T-helper 17 cell (primary cell): ENCODE data around the gene IL22. TPM values are rescaled to one million over a fixed set of nuclear protein-coding genes. Genes with fewer than 3 reads are reported as not detected.

Experiments used
- ATAC-seq: fragments of 150-1000 bp; cut with Tn5 transposase; 2 replicates; pipeline ENCODE4 v1.10.0; 2021; ENCODE audit warnings: mild to moderate bottlenecking, moderate library complexity
- DNase-seq, 3 donors: peaks; one replicate each; pipeline versions ENCODE4 v3.0.0 to v3.0.0-alpha.2; 2020 to 2021
- H3K9me3 ChIP-seq: one replicate; pipeline ENCODE4 v1.7.0; 2013; ENCODE audit warnings: low read length, mild to moderate bottlenecking; ENCODE audit not compliant: control insufficient read depth, poor library complexity, severe bottlenecking
- H3K27ac Mint-ChIP-seq: one replicate; pipeline ENCODE4 v1.8.0; 2022; ENCODE audit warnings: mild to moderate bottlenecking, moderate library complexity, mixed read lengths
- H3K27me3 Mint-ChIP-seq: one replicate; pipeline ENCODE4 v1.8.0; 2022; ENCODE audit warnings: mixed read lengths
- H3K36me3 Mint-ChIP-seq: one replicate; pipeline ENCODE4 v1.8.0; 2022; ENCODE audit warnings: low read depth, mixed read lengths
- H3K4me1 Mint-ChIP-seq: one replicate; pipeline ENCODE4 v1.8.0; 2022; ENCODE audit warnings: mild to moderate bottlenecking, mixed read lengths
- H3K4me3 Mint-ChIP-seq: one replicate; pipeline ENCODE4 v1.8.0; 2022; ENCODE audit warnings: mild to moderate bottlenecking, moderate library complexity, mixed read lengths
- total RNA-seq, 4 donors: library from RNA in 2 of 4; stranded (reverse) in 2 of 4; gene quantifications; one replicate each; pipeline ENCODE4 v1.2.3 and lab custom pipeline; 2022 to 2026

The IL22 gene
- total RNA-seq, 2 donors from 2014 or later, result 0.50 to 5.6 TPM

- H3K4me1 Mint-ChIP-seq, result peaks cover 44% of the 10 kb centered on the region
- H3K27me3 Mint-ChIP-seq, result no peaks in the 10 kb centered on the region
- H3K4me3 Mint-ChIP-seq, result peak overlapping the region; percentile 92
- peak overlapping the region; percentile 93 for H3K27ac Mint-ChIP-seq
- H3K36me3 Mint-ChIP-seq, result peaks cover 2% of the 10 kb centered on the region
- H3K9me3 ChIP-seq, result no peaks in the 10 kb centered on the region
- DNase-seq, result no peak
- ATAC-seq, result no peak
Observed at GRCh38 chr12:68235576-68235975, 17.8 kb downstream of the IL22 start.

DNA sequence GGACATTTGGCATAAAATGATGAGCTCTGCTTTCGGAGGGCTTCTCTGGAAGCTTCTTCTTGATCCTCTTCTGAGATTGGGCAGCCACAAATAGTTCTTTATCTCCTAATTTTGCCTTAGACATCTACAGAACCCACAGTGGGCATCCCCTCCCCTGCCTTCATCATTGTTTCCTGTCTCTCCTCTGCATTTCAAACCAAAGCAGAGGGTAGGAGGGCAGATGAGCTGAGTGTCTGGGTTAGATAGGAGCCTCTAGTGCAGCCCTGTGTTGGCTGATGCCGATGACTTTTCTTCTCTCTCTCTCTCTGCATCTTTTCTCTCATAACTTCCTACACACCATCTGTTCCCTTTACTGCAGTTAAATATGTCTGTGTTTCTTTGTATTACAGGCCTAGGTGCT, 19.3 kb downstream of the IL22 start:
- ATAC-seq, result peak; percentile 80
- H3K27ac Mint-ChIP-seq, result peak overlapping the region; percentile 81

DNA sequence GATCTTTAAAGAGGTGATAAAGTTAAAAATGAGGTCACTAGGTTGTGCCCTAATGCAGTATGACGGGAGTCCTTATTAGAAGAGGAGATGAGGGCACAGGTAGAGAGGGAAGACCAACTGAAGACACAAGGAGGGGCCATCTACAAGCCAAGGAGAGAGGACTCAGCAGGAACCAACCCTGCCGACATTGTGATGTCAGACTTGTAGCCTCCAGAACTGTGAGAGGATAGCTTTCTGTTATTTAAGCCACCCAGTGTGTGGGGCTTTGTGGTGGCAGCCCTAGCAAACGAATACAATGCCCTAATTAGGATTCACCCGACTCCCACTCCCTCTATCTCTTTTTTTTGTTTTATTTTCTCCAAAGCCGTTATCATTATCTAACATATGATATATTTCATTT, 19.9 kb downstream of the IL22 start:
- DNase-seq, result no peak
- no peak for ATAC-seq
- H3K9me3 ChIP-seq, result no peaks in the 10 kb centered on the region
- peaks cover 4% of the 10 kb centered on the region for H3K36me3 Mint-ChIP-seq
- peaks cover 40% of the 10 kb centered on the region for H3K4me1 Mint-ChIP-seq
- H3K4me3 Mint-ChIP-seq, result no peak overlapping the region
- peak overlapping the region; percentile 81 for H3K27ac Mint-ChIP-seq
- no peaks in the 10 kb centered on the region for H3K27me3 Mint-ChIP-seq

More for the DNA sequence above, 19.3 kb downstream of the IL22 start:
- H3K9me3 ChIP-seq, result no peaks in the 10 kb centered on the region
- Mint-ChIP-seq H3K4me3 (no peak overlapping the region), H3K36me3 (peaks cover 4% of the 10 kb centered on the region), H3K4me1 (peaks cover 40% of the 10 kb centered on the region), H3K27me3 (no peaks in the 10 kb centered on the region)
- no peak for DNase-seq

DNA sequence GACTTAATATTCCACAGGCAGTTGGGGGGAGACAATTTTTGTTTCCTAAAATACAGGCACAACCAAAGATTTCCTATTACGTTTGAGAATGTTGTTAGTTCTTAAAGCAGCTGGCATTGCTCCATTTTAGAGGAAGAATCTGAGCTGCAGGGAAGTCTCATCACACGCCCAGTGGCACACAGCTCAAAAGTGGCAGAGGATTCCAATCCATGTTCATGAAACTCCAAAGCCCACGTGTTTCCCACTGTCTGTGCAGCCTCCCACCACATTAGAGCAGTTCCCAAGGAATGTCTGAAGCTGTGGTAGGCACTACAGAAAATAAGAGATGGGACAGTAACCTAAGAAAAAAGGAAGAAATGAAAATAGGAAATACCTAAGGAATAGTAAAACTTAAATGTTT, 21.7 kb downstream of the IL22 start:
- peaks cover 30% of the 10 kb centered on the region for H3K4me1 Mint-ChIP-seq
- peaks cover 4% of the 10 kb centered on the region for H3K36me3 Mint-ChIP-seq
- H3K4me3 Mint-ChIP-seq, result no peak overlapping the region
- ATAC-seq (no peak), DNase-seq (no peak)
- no peaks in the 10 kb centered on the region for H3K27me3 Mint-ChIP-seq
- H3K27ac Mint-ChIP-seq, result no peak overlapping the region
- no peaks in the 10 kb centered on the region for H3K9me3 ChIP-seq

GRCh38 chr12:68231229-68231628, 22.2 kb downstream of the IL22 start:
- ATAC-seq (no peak), DNase-seq (no peak)
- Mint-ChIP-seq H3K4me1 (peaks cover 27% of the 10 kb centered on the region), H3K4me3 (no peak overlapping the region), H3K27me3 (no peaks in the 10 kb centered on the region), H3K27ac (no peak overlapping the region), H3K36me3 (peaks cover 2% of the 10 kb centered on the region)
- no peaks in the 10 kb centered on the region for H3K9me3 ChIP-seq

DNA sequence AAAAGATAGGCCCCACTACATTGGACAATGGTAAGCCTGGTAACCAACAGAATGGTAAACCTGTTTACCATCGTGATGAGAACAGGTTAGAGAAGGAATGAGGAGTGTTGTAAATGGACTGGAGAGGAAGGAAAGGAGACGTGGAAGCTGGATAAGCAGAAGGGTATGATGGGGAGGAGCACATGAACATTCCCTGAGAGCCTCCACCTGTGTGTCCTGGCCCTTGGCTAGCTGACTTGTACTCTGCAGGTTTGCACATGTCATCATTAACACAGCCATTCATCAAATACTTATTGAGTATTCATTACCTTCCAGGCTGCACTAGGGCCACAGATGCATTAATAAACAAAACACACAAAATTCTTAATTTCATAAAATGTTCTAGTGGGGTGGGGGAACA, 23.4 kb downstream of the IL22 start:
- Mint-ChIP-seq H3K4me3 (no peak overlapping the region), H3K36me3 (peaks cover 2% of the 10 kb centered on the region), H3K4me1 (peaks cover 25% of the 10 kb centered on the region), H3K27ac (peak overlapping the region; percentile 27), H3K27me3 (no peaks in the 10 kb centered on the region)
- no peak for DNase-seq
- no peak for ATAC-seq
- H3K9me3 ChIP-seq, result no peaks in the 10 kb centered on the region

DNA sequence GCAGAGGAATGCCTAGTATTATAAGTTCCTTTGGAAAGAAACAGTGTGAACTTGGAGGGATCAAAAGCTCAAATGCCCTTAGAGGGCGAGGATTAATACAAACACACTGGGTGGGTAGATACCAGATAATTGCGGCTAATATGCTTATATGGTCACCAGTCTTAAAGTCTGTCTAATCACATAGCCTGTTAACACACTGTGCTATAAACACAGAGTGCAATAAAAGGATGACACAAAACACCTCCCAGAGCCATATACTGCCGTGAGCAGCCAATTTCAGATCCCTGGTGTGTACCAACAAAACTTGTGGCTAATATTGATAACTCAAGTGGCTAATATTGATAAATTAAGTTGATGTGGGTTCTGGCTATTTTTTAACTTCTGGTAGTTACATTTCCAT, 26.0 kb downstream of the IL22 start:
- DNase-seq, result no peak
- peaks cover 18% of the 10 kb centered on the region for H3K4me1 Mint-ChIP-seq
- no peaks in the 10 kb centered on the region for H3K9me3 ChIP-seq
- no peak overlapping the region for H3K4me3 Mint-ChIP-seq
- H3K27ac Mint-ChIP-seq, result no peak overlapping the region
- H3K36me3 Mint-ChIP-seq, result peaks cover 2% of the 10 kb centered on the region
- no peaks in the 10 kb centered on the region for H3K27me3 Mint-ChIP-seq
- no peak for ATAC-seq

DNA sequence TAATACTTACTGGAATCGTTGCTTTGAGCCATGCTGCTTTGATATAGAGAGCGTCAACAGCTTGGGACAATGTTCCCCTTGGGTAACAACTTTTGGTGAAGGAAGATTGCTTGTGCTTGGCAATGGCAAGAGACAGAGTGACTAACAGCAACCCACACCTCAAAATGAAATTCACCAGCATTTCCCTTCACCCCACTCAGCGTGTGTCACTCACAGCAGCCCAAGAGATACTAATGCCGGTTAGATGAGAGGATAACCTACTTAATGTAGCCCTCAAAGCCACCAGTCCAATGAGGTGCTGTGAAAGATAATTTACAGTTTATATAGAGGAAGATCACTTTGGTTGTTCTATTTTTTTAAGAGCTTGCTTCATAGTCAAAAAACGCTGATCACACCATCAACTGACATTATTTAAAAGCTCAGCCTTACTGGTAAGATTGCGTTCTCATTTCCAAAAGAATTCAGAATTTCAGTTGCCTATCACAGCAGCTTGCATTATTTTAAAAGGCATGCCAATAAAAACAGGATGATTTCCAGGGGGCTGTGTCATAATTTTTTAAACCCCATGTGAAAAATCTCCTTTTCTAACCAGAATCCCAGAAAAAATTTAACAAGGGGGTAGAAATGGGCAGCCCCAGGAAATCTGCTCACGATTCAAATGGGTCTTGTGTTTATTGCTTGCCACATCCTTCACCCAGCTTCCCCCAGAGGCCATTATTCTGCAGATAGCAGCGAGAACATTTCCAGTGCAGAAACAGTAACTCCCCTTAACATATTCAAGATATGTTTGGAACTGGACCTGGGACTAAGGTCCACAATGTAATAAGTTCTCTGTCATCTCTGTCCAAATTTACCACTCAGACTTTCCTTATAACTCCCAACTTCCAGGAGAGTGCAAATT, 27.6 kb downstream of the IL22 start, which contains the start of gene IL26:
Gene IL26 (minus strand): TSS at position 235 of the 901 bp plus-strand sequence. CDS start 54 bp downstream, at position 181.
- peaks cover 2% of the 10 kb centered on the region for H3K36me3 Mint-ChIP-seq
- peaks cover 16% of the 10 kb centered on the region for H3K4me1 Mint-ChIP-seq
- peak within 1 kb of the TSS; percentile 43 for H3K4me3 Mint-ChIP-seq
- DNase-seq, result peak in 1 of 3 donors; percentile 10
- ATAC-seq, result peak; percentile 79
- H3K9me3 ChIP-seq, result no peaks in the 10 kb centered on the region
- H3K27ac Mint-ChIP-seq, result peak within 1 kb of the TSS; percentile 32
- no peaks in the 10 kb centered on the region for H3K27me3 Mint-ChIP-seq

GRCh38 chr12:68224613-68225285, 28.7 kb downstream of the IL22 start:
- ATAC-seq (no peak), DNase-seq (no peak)
- no peaks in the 10 kb centered on the region for H3K9me3 ChIP-seq
- Mint-ChIP-seq H3K4me1 (peaks cover 12% of the 10 kb centered on the region), H3K27me3 (no peaks in the 10 kb centered on the region), H3K4me3 (no peak overlapping the region), H3K36me3 (no peaks in the 10 kb centered on the region), H3K27ac (peak overlapping the region; percentile 32)

DNA sequence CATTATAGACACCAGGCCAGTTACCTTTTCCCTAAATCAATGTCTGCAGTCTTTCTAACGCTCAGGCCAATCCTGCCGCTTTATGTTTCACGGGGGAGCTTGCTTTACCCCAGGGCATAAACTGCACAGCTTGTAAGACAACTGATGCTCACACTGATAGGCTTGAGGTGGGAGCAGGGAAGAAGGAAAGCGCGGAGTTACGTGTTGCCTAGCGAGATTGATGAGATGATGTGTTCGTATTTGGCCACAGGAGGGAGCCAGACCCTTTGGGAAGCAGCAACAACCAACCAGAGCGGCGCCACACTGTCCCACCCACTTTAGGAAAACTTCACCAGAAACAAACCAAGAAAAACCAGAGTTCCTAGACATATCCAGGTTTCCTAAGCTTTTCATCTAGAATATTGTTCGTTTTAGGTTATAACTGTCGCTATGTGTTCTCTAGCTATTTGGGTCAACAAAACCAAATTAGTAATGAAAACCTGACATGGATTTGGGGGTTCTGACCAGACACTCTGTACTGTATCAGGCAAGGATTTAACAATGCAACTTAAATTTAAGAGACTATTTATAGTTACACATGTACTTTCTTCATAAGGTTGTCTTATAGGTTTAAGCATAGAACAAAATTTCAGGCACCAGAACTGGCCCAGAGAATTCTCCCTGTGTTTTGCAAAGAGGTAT, 30.2 kb downstream of the IL22 start:
- DNase-seq (peak; percentile 49 to 53 (median 51)), ATAC-seq (peak; percentile 92)
- Mint-ChIP-seq H3K4me1 (peaks cover 14% of the 10 kb centered on the region), H3K36me3 (no peaks in the 10 kb centered on the region), H3K4me3 (peak overlapping the region; percentile 57), H3K27ac (no peak overlapping the region), H3K27me3 (no peaks in the 10 kb centered on the region)
- no peaks in the 10 kb centered on the region for H3K9me3 ChIP-seq

DNA sequence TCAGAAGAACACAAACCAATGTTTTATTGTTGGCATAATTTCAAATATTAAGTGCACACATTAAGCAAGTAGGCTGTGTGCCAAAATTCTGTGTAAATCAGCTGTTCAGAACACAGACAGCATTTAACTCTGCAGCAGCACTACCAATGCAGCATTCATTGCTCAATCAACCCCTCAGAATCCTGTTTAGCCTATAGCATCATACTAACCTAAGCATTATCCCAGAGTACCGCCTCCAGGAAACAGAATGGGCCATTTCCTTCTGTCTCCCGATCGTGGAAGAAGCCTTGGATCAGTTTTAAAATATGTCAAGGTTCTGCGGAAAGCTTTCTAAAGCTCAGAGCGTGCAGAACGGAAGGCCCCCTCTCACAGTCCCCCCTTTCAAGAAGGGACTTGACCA, 31.1 kb downstream of the IL22 start:
- H3K4me3 Mint-ChIP-seq, result no peak overlapping the region
- peak overlapping the region; percentile 32 for H3K27ac Mint-ChIP-seq
- peaks cover 14% of the 10 kb centered on the region for H3K4me1 Mint-ChIP-seq
- H3K9me3 ChIP-seq, result no peaks in the 10 kb centered on the region
- no peak for DNase-seq
- no peaks in the 10 kb centered on the region for H3K27me3 Mint-ChIP-seq
- no peak for ATAC-seq
- peaks cover 2% of the 10 kb centered on the region for H3K36me3 Mint-ChIP-seq

- DNase-seq (no peak), ATAC-seq (no peak)
- H3K4me3 Mint-ChIP-seq, result no peak overlapping the region
- H3K27me3 Mint-ChIP-seq, result no peaks in the 10 kb centered on the region
- no peak overlapping the region for H3K27ac Mint-ChIP-seq
- H3K36me3 Mint-ChIP-seq, result peaks cover 2% of the 10 kb centered on the region
- H3K4me1 Mint-ChIP-seq, result peaks cover 14% of the 10 kb centered on the region
- H3K9me3 ChIP-seq, result no peaks in the 10 kb centered on the region
Observed at GRCh38 chr12:68221497-68221896, 31.9 kb downstream of the IL22 start.

- peaks cover 4% of the 10 kb centered on the region for H3K27me3 Mint-ChIP-seq
- H3K27ac Mint-ChIP-seq, result no peak overlapping the region
- ATAC-seq, result no peak
- no peak overlapping the region for H3K4me3 Mint-ChIP-seq
- no peak for DNase-seq
- H3K4me1 Mint-ChIP-seq, result no peaks in the 10 kb centered on the region
- peaks cover 2% of the 10 kb centered on the region for H3K36me3 Mint-ChIP-seq
- no peaks in the 10 kb centered on the region for H3K9me3 ChIP-seq
Observed at GRCh38 chr12:68210875-68211274, 42.5 kb downstream of the IL22 start.
